Astrocyte of the spinal cord (primary cell): Measurements from ENCODE around the gene IFT52.

Source experiments
- DNase-seq: peaks from one replicate; pipeline ENCODE4 v3.0.0; 2011; ENCODE audit warnings: low read depth, low spot score
- H3K4me3 ChIP-seq: 2 replicates; pipeline ENCODE4 v1.5.1; 2011; ENCODE audit warnings: low read depth, mild to moderate bottlenecking, low read length, moderate library complexity
- in situ Hi-C: cut with HindIII; loops from 2 replicates; pipeline ENCODE4 v1.10.0; 2017; ENCODE audit warnings: low sequenced_read_pairs
- TF ChIP-seq, protein P1 (sequence below): IDR thresholded peaks from 2 replicates; pipeline ENCODE4 v1.5.1; 2012; ENCODE audit warnings: low read depth, mild to moderate bottlenecking, low read length, inconsistent platforms

The IFT52 gene

GRCh38 chr20:43545837-43546578 lies 44.7 kb upstream of the IFT52 start:
- in situ Hi-C loops = no loop called here
- no peak for DNase-seq
- no peak overlapping the region for H3K4me3 ChIP-seq
- TF ChIP-seq, protein P1, sequence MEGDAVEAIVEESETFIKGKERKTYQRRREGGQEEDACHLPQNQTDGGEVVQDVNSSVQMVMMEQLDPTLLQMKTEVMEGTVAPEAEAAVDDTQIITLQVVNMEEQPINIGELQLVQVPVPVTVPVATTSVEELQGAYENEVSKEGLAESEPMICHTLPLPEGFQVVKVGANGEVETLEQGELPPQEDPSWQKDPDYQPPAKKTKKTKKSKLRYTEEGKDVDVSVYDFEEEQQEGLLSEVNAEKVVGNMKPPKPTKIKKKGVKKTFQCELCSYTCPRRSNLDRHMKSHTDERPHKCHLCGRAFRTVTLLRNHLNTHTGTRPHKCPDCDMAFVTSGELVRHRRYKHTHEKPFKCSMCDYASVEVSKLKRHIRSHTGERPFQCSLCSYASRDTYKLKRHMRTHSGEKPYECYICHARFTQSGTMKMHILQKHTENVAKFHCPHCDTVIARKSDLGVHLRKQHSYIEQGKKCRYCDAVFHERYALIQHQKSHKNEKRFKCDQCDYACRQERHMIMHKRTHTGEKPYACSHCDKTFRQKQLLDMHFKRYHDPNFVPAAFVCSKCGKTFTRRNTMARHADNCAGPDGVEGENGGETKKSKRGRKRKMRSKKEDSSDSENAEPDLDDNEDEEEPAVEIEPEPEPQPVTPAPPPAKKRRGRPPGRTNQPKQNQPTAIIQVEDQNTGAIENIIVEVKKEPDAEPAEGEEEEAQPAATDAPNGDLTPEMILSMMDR = no peak

DNA sequence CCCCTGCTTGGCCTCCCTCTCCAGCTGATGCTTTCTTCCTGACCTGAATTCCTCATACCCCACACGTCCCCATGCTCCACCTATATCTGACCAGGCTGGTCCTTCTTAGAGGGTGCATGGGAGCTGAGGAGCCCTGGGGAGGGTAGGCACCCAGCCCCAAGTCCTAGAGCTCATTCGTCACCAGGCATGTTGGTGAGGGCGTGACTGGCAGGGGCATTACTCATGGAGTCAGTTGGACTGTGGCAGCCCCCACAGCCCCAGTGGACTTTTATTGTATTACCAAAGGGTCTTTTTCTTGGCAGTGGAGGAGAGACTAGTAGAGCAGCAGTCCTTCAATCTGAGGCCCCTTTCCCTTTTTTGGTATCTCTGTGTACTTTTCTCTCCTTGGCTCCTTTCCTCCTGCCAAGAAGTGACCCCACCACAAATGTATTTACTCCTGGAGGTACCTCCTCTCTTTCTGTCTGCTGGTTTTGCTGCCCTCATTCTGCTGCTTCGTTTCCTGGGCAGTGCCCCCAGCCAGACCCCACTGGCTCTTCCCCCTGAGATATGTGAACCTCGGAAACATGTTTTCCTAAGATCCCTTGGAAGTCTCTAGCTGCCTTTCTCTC lies 42.4 kb upstream of the IFT52 start:
- no peak overlapping the region for H3K4me3 ChIP-seq
- TF ChIP-seq, protein P1 = no peak
- DNase-seq = no peak
- in situ Hi-C loops = no loop called here

DNA sequence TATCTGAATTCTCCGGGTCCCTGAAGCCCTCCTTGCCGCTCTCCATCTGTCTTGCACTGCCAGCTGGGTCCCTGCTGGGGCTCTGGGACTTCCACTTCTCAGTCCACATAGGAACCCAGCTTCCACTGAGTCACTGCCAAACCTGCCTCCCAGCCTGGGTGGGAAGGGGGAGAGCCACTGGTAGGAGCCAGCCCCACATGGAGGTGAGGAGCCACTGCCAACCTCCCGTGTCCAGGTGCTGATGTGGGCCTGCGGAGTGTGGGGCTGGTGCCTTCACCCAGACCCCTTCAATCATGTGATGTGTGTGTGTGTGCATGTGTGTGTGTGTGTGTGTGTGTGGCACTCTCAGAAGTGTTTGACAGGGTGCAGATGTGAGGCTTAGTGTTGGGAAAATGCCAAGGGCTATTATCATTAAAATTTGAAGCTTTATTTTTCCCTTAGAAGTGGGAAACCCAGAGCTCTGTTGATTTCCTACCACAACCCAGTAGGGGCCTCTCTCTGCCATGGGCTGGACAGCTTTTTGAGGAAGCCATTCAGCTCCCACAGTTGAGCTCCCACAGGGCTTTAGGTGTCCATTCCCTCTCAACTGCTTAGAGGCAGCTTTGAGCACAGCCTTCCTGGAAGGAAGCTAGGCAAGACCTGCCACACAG lies 41.2 kb upstream of the IFT52 start:
- no peak for DNase-seq
- in situ Hi-C loops = no loop called here
- no peak overlapping the region for H3K4me3 ChIP-seq
- TF ChIP-seq, protein P1 = no peak

DNA sequence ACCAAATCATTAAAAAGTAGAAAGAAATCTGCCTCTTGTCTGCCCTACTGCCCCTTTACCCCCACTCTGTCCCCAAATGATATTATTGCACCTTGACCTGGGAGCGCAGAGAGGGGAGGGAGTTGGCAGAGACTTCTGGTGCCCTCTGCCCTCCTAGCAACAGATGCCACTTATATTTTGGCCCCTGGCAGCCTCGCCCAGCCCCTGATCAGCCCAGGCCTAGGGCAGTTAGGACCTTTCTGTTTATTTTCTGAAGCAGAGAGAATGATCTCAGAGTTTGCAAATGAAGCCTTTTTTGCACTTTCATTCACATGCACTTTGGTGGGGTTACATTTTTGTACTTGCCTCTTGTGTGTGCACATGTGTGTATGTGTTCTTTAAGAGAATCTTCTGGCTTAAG lies 40.3 kb upstream of the IFT52 start:
- no peak for DNase-seq
- in situ Hi-C loops = no loop called here
- no peak overlapping the region for H3K4me3 ChIP-seq
- TF ChIP-seq, protein P1 = no peak

GRCh38 chr20:43554369-43554768 lies 36.4 kb upstream of the IFT52 start:
- no peak for DNase-seq
- TF ChIP-seq, protein P1 = no peak
- H3K4me3 ChIP-seq = no peak overlapping the region
- in situ Hi-C loops = no loop called here

DNA sequence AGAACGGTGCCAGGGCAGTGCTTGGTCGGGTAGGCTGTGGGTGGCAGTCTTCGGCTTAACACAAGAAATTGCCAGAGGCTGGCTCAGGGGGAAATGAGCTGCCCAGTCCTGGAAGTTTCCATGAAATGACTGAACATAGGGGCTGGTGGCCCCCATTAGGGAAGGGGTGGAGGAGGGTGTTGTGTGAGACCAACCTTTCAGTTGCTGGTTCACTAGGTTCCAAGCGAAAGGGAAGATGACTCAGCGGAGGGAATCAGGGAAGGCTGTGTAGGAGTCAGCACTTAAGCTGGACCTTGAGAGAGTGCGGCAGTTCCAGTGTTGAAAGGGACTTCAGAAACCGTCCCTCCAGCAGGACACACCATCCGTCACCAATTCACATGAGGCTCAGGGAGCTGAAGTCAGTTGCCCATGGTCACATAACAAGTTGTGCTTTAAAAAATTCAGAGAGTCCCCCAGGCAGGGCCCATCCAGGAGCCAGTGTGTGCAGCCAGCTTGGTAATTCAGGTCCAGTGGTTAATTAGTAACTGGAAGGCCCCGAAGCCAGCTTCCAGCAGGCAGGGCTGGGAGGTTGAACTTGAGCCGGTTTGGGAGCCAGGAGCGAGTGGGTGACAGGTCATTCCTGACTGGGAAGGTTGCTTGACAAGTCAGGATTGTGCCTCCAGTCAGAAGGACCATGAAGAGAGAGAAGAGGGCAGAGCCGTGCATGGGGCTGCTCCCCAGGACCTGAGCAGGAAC lies 32.2 kb upstream of the IFT52 start, which contains the start of gene SGK2:
Gene SGK2 (plus strand): TSS at position 616 of the 735 bp plus-strand sequence. CDS start 7,469 bp downstream, outside the sequence.
- H3K4me3 ChIP-seq = no peak within 1 kb of the TSS
- TF ChIP-seq, protein P1 = no peak
- in situ Hi-C loops = no loop called here
- peak; percentile 8 for DNase-seq
